D341Med (cell line): ENCODE measurements around the gene CYSRT1.

Experiments used
- DNase-seq: peaks from one replicate; pipeline ENCODE4 v3.0.0; 2012; ENCODE audit warnings: low spot score

CYSRT1 gene

DNA sequence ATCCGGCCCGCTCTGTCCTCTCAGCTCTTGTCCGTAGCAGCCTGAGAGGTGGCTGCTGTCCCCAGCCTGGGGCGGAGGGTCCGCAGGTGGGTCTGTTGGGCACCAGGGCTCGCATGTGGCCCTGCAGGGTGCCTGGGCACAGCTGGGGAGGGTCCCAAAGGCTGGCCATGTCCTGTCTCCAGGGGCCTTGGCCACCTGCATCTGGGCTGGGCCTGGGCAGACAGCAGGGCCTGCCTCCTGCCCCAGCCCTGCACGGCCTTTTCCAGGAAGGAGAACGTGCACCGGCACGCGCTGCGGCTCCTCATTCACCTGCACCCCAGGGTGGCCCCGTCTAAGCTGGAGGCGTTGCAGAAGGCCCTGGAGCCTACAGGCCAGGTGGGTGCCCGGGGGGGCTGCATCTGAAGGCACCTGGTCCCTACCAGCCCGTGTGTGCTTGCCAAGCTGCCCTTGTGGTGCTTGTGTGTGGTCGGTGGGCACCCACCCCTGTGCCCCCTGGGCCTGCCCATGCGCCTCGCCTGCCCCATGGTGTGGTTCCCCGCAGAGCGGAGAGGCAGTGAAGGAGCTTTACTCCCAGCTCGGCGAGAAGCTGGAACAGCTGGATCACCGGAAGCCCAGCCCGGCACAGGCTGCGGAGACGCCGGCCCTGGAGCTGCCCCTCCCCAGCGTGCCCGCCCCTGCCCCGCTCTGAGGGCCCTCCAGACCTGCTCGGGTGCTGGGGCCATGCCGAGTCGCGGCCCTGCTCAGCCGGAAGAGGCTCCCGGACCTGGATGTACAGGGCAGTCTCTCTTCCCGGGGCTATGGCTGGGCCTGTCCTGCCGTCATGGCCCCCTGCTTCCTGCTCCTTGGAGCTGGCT lies 47.5 kb downstream of the CYSRT1 start:
- no peak for DNase-seq

- no peak for DNase-seq
Observed at GRCh38 chr9:137273095-137273490, 48.1 kb downstream of the CYSRT1 start.

GRCh38 chr9:137273611-137274320 lies 48.8 kb downstream of the CYSRT1 start:
- no peak for DNase-seq

- no peak for DNase-seq
Observed at GRCh38 chr9:137275203-137275587, 50.2 kb downstream of the CYSRT1 start.
